Loucy (cell line): ENCODE data around the gene IMP3.

Experiments used
- H2AFZ ChIP-seq: fragments of 200-600 bp; sonication (generic); 2 replicates; pipeline ENCODE4 v1.6.0; 2016; ENCODE audit warnings: antibody characterized with exemption, mild to moderate bottlenecking, low read length, moderate library complexity
- H3F3A ChIP-seq: fragments of 200-600 bp; 2 replicates; pipeline ENCODE4 v1.6.0; 2016; ENCODE audit warnings: antibody characterized with exemption, low read depth, mild to moderate bottlenecking
- H3K27me3 ChIP-seq: fragments of 200-600 bp; sonication (generic); 2 replicates; pipeline ENCODE4 v1.6.1; 2014; ENCODE audit warnings: low read length, mild to moderate bottlenecking; ENCODE audit not compliant: insufficient read depth, poor library complexity, severe bottlenecking
- H3K36me3 ChIP-seq: fragments of 200-600 bp; sonication (generic); 2 replicates; pipeline ENCODE4 v1.6.1; 2016; ENCODE audit warnings: low read length; ENCODE audit not compliant: insufficient read depth
- H3K4me1 ChIP-seq: fragments of 200-600 bp; sonication (generic); 2 replicates; pipeline ENCODE4 v1.5.1; 2014; ENCODE audit warnings: low read length, mild to moderate bottlenecking; ENCODE audit not compliant: insufficient read depth, poor library complexity, severe bottlenecking
- H3K4me2 ChIP-seq: fragments of 200-600 bp; sonication (generic); 2 replicates; pipeline ENCODE4 v1.6.0; 2014; ENCODE audit warnings: antibody characterized with exemption, low read length, low read depth, mild to moderate bottlenecking; ENCODE audit not compliant: poor library complexity, severe bottlenecking
- H3K4me3 ChIP-seq: fragments of 200-600 bp; sonication (generic); 2 replicates; pipeline ENCODE4 v1.5.1; 2014; ENCODE audit warnings: low read length, mild to moderate bottlenecking, mixed read lengths; ENCODE audit not compliant: poor library complexity, severe bottlenecking
- H3K79me2 ChIP-seq: fragments of 200-600 bp; sonication (generic); 2 replicates; pipeline ENCODE4 v1.6.1; 2014; ENCODE audit warnings: low read length; ENCODE audit not compliant: insufficient read depth
- H3K9ac ChIP-seq: fragments of 200-600 bp; sonication (generic); 2 replicates; pipeline ENCODE4 v1.6.0; 2014; ENCODE audit warnings: mild to moderate bottlenecking, low read depth, low read length, moderate library complexity; ENCODE audit not compliant: poor library complexity, severe bottlenecking
- H3K9me2 ChIP-seq: fragments of 200-600 bp; sonication (generic); replicated peaks from 2 replicates; pipeline ENCODE4 v1.6.1; 2016; ENCODE audit warnings: low read depth, low read length, mixed read lengths
- H3K9me3 ChIP-seq: fragments of 200-600 bp; sonication (generic); 2 replicates; pipeline ENCODE4 v1.6.1; 2014; ENCODE audit warnings: mild to moderate bottlenecking, antibody characterized with exemption, low read length, low read depth; ENCODE audit not compliant: insufficient read depth
- H4K20me1 ChIP-seq: fragments of 200-600 bp; sonication (generic); 2 replicates; pipeline ENCODE4 v1.6.0; 2014; ENCODE audit warnings: antibody characterized with exemption, low read length, mild to moderate bottlenecking; ENCODE audit not compliant: insufficient read depth, poor library complexity, severe bottlenecking
- CTCF ChIP-seq: fragments of 200-600 bp; sonication (generic); conservative IDR thresholded peaks from 2 replicates; pipeline ENCODE4 v1.5.1; 2014; ENCODE audit warnings: mild to moderate bottlenecking, antibody characterized with exemption, low read length
- EZH2phosphoT487 ChIP-seq: fragments of 200-600 bp; IDR thresholded peaks from 2 replicates; pipeline ENCODE4 v1.6.1; 2018; ENCODE audit warnings: antibody characterized with exemption, mild to moderate bottlenecking, moderate library complexity, borderline replicate concordance

Gene IMP3

GRCh38 chr15:75606026-75606425 lies 34.0 kb downstream of the IMP3 start:
- Histone ChIP-seq H3K4me2 (peak overlapping the region; percentile 82), H3K36me3 (peaks cover 39% of the 10 kb centered on the region; the same call in 1 of the 2 replicates), H3K4me1 (peaks cover 31% of the 10 kb centered on the region), H3K9me3 (no peaks in the 10 kb centered on the region), H2AFZ (no peak overlapping the region), H3K27me3 (no peaks in the 10 kb centered on the region), H3K9ac (peak overlapping the region; percentile 62), H3K79me2 (no peaks in the 10 kb centered on the region), H4K20me1 (no peaks in the 10 kb centered on the region), H3K4me3 (peak overlapping the region; percentile 56), H3F3A (peaks cover 15% of the 10 kb centered on the region), H3K9me2 (no peaks in the 10 kb centered on the region)
- no peak for TF ChIP-seq EZH2phosphoT487
- no peak for TF ChIP-seq CTCF

DNA sequence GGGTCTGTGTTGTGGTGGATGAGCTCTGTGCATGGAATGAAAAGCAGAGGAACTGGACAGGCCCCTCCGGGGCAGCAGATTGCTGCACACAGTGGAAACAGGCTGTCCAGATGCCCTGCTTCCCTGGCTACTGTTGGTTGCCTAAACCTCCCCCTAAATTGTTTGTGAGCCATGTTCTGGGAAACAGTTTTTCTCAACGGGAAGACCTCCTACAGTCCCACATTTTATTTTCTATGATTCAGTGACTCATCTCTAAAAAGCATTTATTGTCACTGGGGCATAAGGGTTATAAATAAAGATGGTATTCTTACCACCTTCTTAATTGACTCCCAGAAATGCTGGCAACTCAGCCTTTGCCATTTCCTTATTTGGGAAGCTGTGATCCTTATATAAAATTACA lies 40.6 kb downstream of the IMP3 start:
- H3K4me1 ChIP-seq, result no peaks in the 10 kb centered on the region
- no peaks in the 10 kb centered on the region for H3K9me2 ChIP-seq
- H3K4me2 ChIP-seq, result no peak overlapping the region
- H3K9ac ChIP-seq, result no peak overlapping the region
- H2AFZ ChIP-seq, result no peak overlapping the region
- peaks cover 39% of the 10 kb centered on the region; the same call in 1 of the 2 replicates for H3K36me3 ChIP-seq
- no peak for TF ChIP-seq CTCF
- TF ChIP-seq EZH2phosphoT487, result no peak
- H3K27me3 ChIP-seq, result no peaks in the 10 kb centered on the region
- no peaks in the 10 kb centered on the region for H3K79me2 ChIP-seq
- no peaks in the 10 kb centered on the region for H3K9me3 ChIP-seq
- H4K20me1 ChIP-seq, result no peaks in the 10 kb centered on the region
- H3K4me3 ChIP-seq, result no peak overlapping the region
- H3F3A ChIP-seq, result no peaks in the 10 kb centered on the region

- Histone ChIP-seq H3K9me3 (no peaks in the 10 kb centered on the region), H4K20me1 (no peaks in the 10 kb centered on the region), H3K79me2 (no peaks in the 10 kb centered on the region), H3K9ac (no peak overlapping the region), H3K36me3 (peaks cover 36% of the 10 kb centered on the region; the same call in 1 of the 2 replicates), H3K4me2 (no peak overlapping the region), H3K4me1 (no peaks in the 10 kb centered on the region), H3F3A (no peaks in the 10 kb centered on the region), H3K4me3 (no peak overlapping the region), H3K9me2 (no peaks in the 10 kb centered on the region), H3K27me3 (no peaks in the 10 kb centered on the region), H2AFZ (no peak overlapping the region)
- TF ChIP-seq EZH2phosphoT487 (no peak), CTCF (no peak)
Measured at GRCh38 chr15:75598361-75598760, 41.7 kb downstream of the IMP3 start.
